Astrocyte (in vitro differentiated cells and primary cell): Measurements from ENCODE around the gene CDC42EP4. TPM values are rescaled to one million over a fixed set of nuclear protein-coding genes. Genes with fewer than 3 reads are reported as not detected.
"Not testable (repeated sequence)": the region's sequence is repeated elsewhere in the genome, so short reads cannot be mapped to it uniquely, and the experiment has no call there.

Experiments used
- DNase-seq: peaks from one replicate; pipeline ENCODE4 v3.0.0-alpha.2; 2010; ENCODE audit warnings: low read depth
- FAIRE-seq: peaks from 2 replicates; lab custom pipeline; 2011; peaks lifted over from hg19 to GRCh38; lab: Jason Lieb, UNC
- H2AFZ ChIP-seq: 2 replicates; pipeline ENCODE4 v1.6.0; 2012; ENCODE audit warnings: low read depth, low read length, inconsistent platforms
- H3K27ac ChIP-seq: 2 replicates; pipeline ENCODE4 v1.5.1; 2011; ENCODE audit warnings: low read depth, low read length, inconsistent platforms
- H3K27me3 ChIP-seq: 2 replicates; pipeline ENCODE4 v1.6.0; 2011; ENCODE audit warnings: low read length, inconsistent platforms; ENCODE audit not compliant: insufficient read depth
- H3K36me3 ChIP-seq: 2 replicates; pipeline ENCODE4 v1.5.1; 2011; ENCODE audit warnings: low read length, inconsistent platforms; ENCODE audit not compliant: insufficient read depth
- H3K4me1 ChIP-seq: 2 replicates; pipeline ENCODE4 v1.5.1; 2011; ENCODE audit warnings: low read length, inconsistent platforms; ENCODE audit not compliant: insufficient read depth
- H3K4me2 ChIP-seq: 2 replicates; pipeline ENCODE4 v1.6.0; 2012; ENCODE audit warnings: low read length, inconsistent platforms
- H3K4me3 ChIP-seq: 2 replicates; pipeline ENCODE4 v1.5.1; 2011; ENCODE audit warnings: low read depth, mild to moderate bottlenecking, low read length, inconsistent platforms; ENCODE audit not compliant: insufficient read depth
- H3K79me2 ChIP-seq: 2 replicates; pipeline ENCODE4 v1.6.0; 2012; ENCODE audit warnings: mild to moderate bottlenecking, low read length, inconsistent platforms; ENCODE audit not compliant: insufficient read depth
- H3K9ac ChIP-seq: 2 replicates; pipeline ENCODE4 v1.6.0; 2012; ENCODE audit warnings: mild to moderate bottlenecking, low read length, inconsistent platforms
- H3K9me3 ChIP-seq: 2 replicates; pipeline ENCODE4 v1.5.1; 2012; ENCODE audit warnings: low read depth, mild to moderate bottlenecking, low read length, inconsistent platforms; ENCODE audit not compliant: insufficient read depth
- H4K20me1 ChIP-seq: 2 replicates; pipeline ENCODE4 v1.6.0; 2012; ENCODE audit warnings: low read length, inconsistent platforms; ENCODE audit not compliant: insufficient read depth
- H3K27ac Mint-ChIP-seq: one replicate; pipeline ENCODE4 v1.8.0; 2021; ENCODE audit warnings: mild to moderate bottlenecking, mixed read lengths; ENCODE audit not compliant: unreplicated experiment
- H3K27me3 Mint-ChIP-seq: one replicate; pipeline ENCODE4 v1.8.0; 2021; ENCODE audit warnings: low read depth, mixed read lengths; ENCODE audit not compliant: unreplicated experiment
- H3K36me3 Mint-ChIP-seq: one replicate; pipeline ENCODE4 v1.8.0; 2021; ENCODE audit warnings: low read depth, mixed read lengths; ENCODE audit not compliant: unreplicated experiment
- H3K4me1 Mint-ChIP-seq: one replicate; pipeline ENCODE4 v1.8.0; 2021; ENCODE audit warnings: low read depth, mixed read lengths; ENCODE audit not compliant: unreplicated experiment
- H3K4me3 Mint-ChIP-seq: one replicate; pipeline ENCODE4 v1.8.0; 2021; ENCODE audit warnings: mild to moderate bottlenecking, moderate library complexity, mixed read lengths; ENCODE audit not compliant: unreplicated experiment
- H3K9me3 Mint-ChIP-seq: one replicate; pipeline ENCODE4 v1.8.0; 2021; ENCODE audit warnings: mild to moderate bottlenecking, mixed read lengths; ENCODE audit not compliant: unreplicated experiment
- CTCF ChIP-seq: IDR thresholded peaks from 2 replicates; pipeline ENCODE4 v1.5.1; 2011; ENCODE audit warnings: low read depth, mild to moderate bottlenecking, inconsistent platforms, low read length, moderate library complexity; ENCODE audit not compliant: insufficient read depth
- EZH2 ChIP-seq: IDR thresholded peaks from 2 replicates; pipeline ENCODE4 v1.6.1; 2012; ENCODE audit warnings: mild to moderate bottlenecking, low read length, inconsistent platforms; ENCODE audit not compliant: insufficient read depth
- total RNA-seq: library from RNA; stranded (reverse); gene quantifications from 2 replicates; pipeline ENCODE4 v1.2.1, GENCODE V29; 2021

CDC42EP4 gene
- total RNA-seq, 1 donor from 2014 or later, result 15.8 TPM

- no peak overlapping the region for H3K27ac ChIP-seq
- TF ChIP-seq EZH2 (no peak), CTCF (no peak)
- no peak overlapping the region for H3K4me3 ChIP-seq
- DNase-seq (no peak), FAIRE-seq (no peak)
- H3K79me2 ChIP-seq, result no peaks in the 10 kb centered on the region
- H2AFZ ChIP-seq, result no peak overlapping the region
- H3K9ac ChIP-seq, result no peak overlapping the region
- no peaks in the 10 kb centered on the region for H4K20me1 ChIP-seq
- no peaks in the 10 kb centered on the region for H3K36me3 Mint-ChIP-seq
- no peak overlapping the region for H3K4me3 Mint-ChIP-seq
- H3K27ac Mint-ChIP-seq, result no peak overlapping the region
- peaks cover 6% of the 10 kb centered on the region for H3K4me1 Mint-ChIP-seq
- no peak overlapping the region for H3K4me2 ChIP-seq
- peaks cover 7% of the 10 kb centered on the region for H3K27me3 Mint-ChIP-seq
- H3K9me3 ChIP-seq, result no peaks in the 10 kb centered on the region
- no peaks in the 10 kb centered on the region for H3K36me3 ChIP-seq
- peaks cover 17% of the 10 kb centered on the region for H3K4me1 ChIP-seq
- H3K9me3 Mint-ChIP-seq, result no peaks in the 10 kb centered on the region
- no peaks in the 10 kb centered on the region for H3K27me3 ChIP-seq
Measured at GRCh38 chr17:73335591-73336407, 24.0 kb upstream of the CDC42EP4 start.

GRCh38 chr17:73334771-73335513, 23.1 kb upstream of the CDC42EP4 start:
- Histone ChIP-seq H3K4me3 (no peak overlapping the region), H3K79me2 (no peaks in the 10 kb centered on the region), H3K27me3 (no peaks in the 10 kb centered on the region), H3K9ac (no peak overlapping the region), H4K20me1 (no peaks in the 10 kb centered on the region), H3K36me3 (no peaks in the 10 kb centered on the region), H2AFZ (no peak overlapping the region), H3K4me2 (no peak overlapping the region), H3K4me1 (peaks cover 12% of the 10 kb centered on the region), H3K27ac (no peak overlapping the region), H3K9me3 (no peaks in the 10 kb centered on the region)
- peaks cover 7% of the 10 kb centered on the region for H3K27me3 Mint-ChIP-seq
- H3K4me1 Mint-ChIP-seq, result peaks cover 4% of the 10 kb centered on the region
- no peak for TF ChIP-seq EZH2
- no peak for TF ChIP-seq CTCF
- H3K36me3 Mint-ChIP-seq, result no peaks in the 10 kb centered on the region
- no peaks in the 10 kb centered on the region for H3K9me3 Mint-ChIP-seq
- H3K27ac Mint-ChIP-seq, result no peak overlapping the region
- FAIRE-seq (no peak), DNase-seq (no peak)
- no peak overlapping the region for H3K4me3 Mint-ChIP-seq

GRCh38 chr17:73333445-73333844, 21.6 kb upstream of the CDC42EP4 start:
- H3K79me2 ChIP-seq, H3K27me3 ChIP-seq, H4K20me1 ChIP-seq, H2AFZ ChIP-seq, H3K4me1 ChIP-seq, H3K9ac ChIP-seq, H3K4me2 ChIP-seq, H3K4me3 Mint-ChIP-seq, H3K9me3 Mint-ChIP-seq, H3K36me3 Mint-ChIP-seq, H3K36me3 ChIP-seq, H3K27ac ChIP-seq, FAIRE-seq, DNase-seq, H3K4me3 ChIP-seq, H3K9me3 ChIP-seq, H3K4me1 Mint-ChIP-seq, H3K27me3 Mint-ChIP-seq, H3K27ac Mint-ChIP-seq: not testable (repeated sequence)
